Measurements from ENCODE around the gene MANBA. TPM values are rescaled to one million over a fixed set of nuclear protein-coding genes. Genes with fewer than 3 reads are reported as not detected.

Gene MANBA
- total and polyA plus RNA-seq, 2 of the 13 experiments (the other 11 are each of a cell fraction or from before 2014, with no cell fraction given), result 11.7 to 33.3 TPM

GRCh38 chr4:102809190-102809589 is 48.4 kb upstream of the MANBA start:
- WGBS (ENCODE audit: low lambda C conversion rate), result 97% methylated on average over 3 of the region's 3 CpGs
- FAIRE-seq (no peak), DNase-seq (ENCODE audit: low spot score) (no peak), ATAC-seq (no peak)
- Histone ChIP-seq H3K79me2 (ENCODE audit: insufficient read depth, low read length) (peaks cover 96% of the 10 kb centered on the region), H3K4me1 (ENCODE audit: insufficient read depth, low read length) (peaks cover 21% of the 10 kb centered on the region), H3K4me3 (replicated peaks in 1 of 3; ENCODE audit: insufficient read depth in 1 of 3, low read depth in 2 of 3, low read length in 3 of 3) (no peak overlapping the region), H2AFZ (ENCODE audit: low read length) (no peak overlapping the region), H3K27me3 (ENCODE audit: control insufficient read depth in 1 of 2, insufficient read depth in 2 of 2, low read length in 2 of 2) (no peaks in the 10 kb centered on the region), H4K20me1 (ENCODE audit: insufficient read depth, low read length) (peaks cover 64% of the 10 kb centered on the region), H3K36me3 (replicated peaks in 1 of 2; ENCODE audit: control insufficient read depth in 1 of 2, insufficient read depth in 2 of 2, low read length in 2 of 2) (peaks cover 6 to 72% of the 10 kb centered on the region in 2 experiments), H3K9me3 (ENCODE audit: low read length) (no peaks in the 10 kb centered on the region), H3K4me2 (ENCODE audit: low read depth, low read length) (no peak overlapping the region), H3K9ac (ENCODE audit: insufficient read depth, low read depth, low read length) (no peak overlapping the region), H3K27ac (ENCODE audit: extremely low read length, insufficient read depth, low read length) (no peak overlapping the region)
- ChIA-PET CTCF (ENCODE audit: low intra/inter-chr PET ratio, low total read pairs) (no interaction called here), POLR2A (interaction anchor here (1.6 kb wide), 1 partner anchor 18 kb away, joined by 9 read pairs; the partner anchor contains the start of gene UBE2D3)
- no TSS peak for BruUV-seq (replicated peaks)
- TF ChIP-seq ETV6 (CRISPR knock-in tag; conservative IDR thresholded peaks at IDR 0.05), result no peak
- TF ChIP-seq PRPF4 (IDR thresholded peaks at IDR 0.05; ENCODE audit: low read depth, low read length, poor library complexity, severe bottlenecking), result no peak
- TF ChIP-seq TFDP1 (CRISPR knock-in tag; IDR thresholded peaks at IDR 0.05; ENCODE audit: borderline replicate concordance), result no peak
- no peak for TF ChIP-seq ZSCAN29 (CRISPR knock-in tag; conservative IDR thresholded peaks at IDR 0.05)
- no peak for TF ChIP-seq ZBTB38 (CRISPR knock-in tag; IDR thresholded peaks at IDR 0.05)
- no peak for TF ChIP-seq ZNF576 (CRISPR knock-in tag; IDR thresholded peaks at IDR 0.05)
- no peak for TF ChIP-seq ZNF800 (CRISPR knock-in tag; IDR thresholded peaks at IDR 0.05)
- intact Hi-C loops (cut with micrococcal nuclease; ENCODE audit: unreplicated experiment) (no loop called here), in situ Hi-C loops (cut with HindIII; ENCODE audit: extremely low pct_ligation_motif_present, low pct_unique_long_range_greater_than_20kb) (no loop called here)
